GM19438 (cell line): Measurements from ENCODE around the gene MPEG1.
A peak's percentile ranks its signal among the peaks of the same experiment; 100 is the strongest.

ENCODE experiments used
- ATAC-seq: cut with Tn5 transposase; IDR thresholded peaks from one replicate; pipeline ENCODE4 v1.9.1; 2021; ENCODE audit warnings: low read depth; ENCODE audit not compliant: unreplicated experiment

Gene MPEG1

DNA sequence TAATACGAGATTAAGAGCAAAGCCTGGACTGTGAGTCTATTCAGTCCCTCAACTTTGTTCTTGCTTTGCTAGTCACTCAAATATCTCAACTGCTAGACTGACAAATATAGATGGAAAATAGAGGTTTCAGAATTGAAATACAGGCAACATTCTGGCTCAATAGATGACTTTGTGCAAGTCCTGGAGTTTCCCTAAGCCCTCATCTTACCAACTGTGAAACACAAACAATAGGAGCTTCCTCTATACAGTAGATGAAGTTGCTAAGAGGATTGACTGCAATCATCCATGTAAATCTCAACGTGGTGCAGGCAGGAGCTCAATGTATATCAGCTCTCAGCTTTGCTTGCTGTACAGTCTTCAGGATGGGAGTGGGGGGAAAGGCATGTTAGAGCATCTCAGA is 6.2 kb upstream of the MPEG1 start:
- no peak for ATAC-seq

DNA sequence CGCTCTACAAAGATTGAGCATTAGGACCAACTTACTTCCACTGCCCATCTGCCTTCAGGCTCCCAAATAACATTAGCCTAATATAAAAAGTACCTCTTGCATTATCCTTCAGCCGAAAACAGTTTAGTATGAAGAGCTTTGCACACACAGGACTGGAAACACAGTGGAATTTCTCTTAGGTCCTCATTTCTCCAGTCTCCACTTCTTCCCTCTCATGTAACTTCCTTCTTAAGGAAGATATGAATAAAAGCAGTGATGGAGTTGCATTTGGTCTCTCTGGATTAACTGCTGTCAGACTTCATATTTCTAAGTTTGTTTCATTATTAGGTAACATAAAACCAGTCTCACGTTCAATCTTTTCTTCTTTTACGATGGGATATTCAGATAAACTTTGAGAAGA is 5.6 kb upstream of the MPEG1 start:
- no peak for ATAC-seq

DNA sequence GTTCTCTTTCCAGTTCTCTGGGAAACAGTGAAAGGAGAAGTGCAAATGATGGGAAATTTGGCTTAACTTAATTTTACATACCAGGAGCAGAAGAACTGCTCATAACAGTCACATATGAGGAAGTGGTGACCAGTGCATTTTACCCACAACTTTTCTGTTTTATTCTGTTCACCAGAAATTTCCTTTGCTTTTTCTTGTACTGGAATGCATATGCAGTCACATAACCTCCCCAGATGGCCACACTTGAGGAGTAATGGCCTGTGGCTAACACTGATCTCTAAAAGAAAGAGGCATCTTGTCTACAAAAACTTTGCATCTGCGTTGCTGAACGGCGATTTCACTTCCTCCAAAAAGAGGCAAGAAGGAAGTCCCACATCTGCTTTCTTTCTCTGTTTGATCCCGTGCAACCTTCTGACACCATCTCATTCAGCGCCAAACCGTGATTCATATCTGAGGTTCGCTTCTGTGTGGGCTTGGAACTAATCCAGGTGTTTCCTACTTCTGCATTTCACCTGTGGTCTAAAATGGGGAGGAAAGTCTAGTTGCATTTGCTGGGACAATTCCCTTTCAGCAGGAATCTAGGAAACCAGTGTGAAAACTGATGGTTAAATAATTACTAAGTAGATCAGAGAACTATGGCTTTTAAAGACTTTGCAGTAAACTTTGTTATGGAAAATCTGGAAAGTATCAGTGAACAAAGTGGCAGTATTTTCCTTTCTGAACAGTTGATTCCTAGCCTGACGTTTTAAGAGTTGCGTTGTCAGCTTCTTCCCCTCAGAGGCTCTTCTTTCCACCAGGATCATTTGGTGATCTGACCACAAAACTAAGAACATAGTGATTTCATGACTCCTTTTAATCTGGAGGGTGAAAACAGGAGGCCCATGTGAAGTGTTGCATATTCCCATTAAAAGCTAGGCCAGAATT is 4.2 kb upstream of the MPEG1 start:
- ATAC-seq = peak; percentile 88

DNA sequence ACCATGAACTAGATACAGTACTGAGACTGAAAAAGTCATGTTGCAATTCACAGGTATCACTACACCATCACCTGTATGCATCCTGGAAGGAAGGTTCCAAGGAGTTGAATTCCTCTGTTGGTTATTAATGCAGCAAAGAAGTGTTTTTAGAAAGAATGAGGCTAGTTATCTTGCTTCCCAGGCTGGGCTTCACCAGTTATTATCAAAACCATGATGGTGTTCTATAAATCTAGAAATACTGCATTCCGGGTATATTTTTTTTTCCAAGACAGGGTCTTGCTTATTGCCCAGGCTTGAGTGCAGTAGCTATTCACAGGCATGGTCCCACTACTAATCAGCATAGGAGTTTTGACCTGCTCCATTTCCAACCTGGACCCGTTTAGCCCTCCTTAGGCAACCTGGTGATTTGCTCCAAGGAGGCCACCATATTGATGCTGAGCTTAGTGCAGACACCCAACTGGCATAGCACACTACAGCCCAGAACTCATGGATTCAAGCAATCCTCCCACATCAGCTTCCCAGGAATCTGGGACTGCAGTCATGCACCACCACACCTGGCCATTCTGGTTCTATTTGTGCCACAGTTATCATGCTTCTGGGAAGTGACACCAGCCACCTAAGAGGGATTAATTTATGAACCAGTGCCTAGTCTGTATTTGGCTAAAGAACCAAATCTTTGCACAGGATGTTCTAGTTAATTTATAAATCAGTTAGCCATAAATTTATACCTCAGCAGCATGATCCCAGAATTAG is 1.6 kb upstream of the MPEG1 start:
- no peak for ATAC-seq

DNA sequence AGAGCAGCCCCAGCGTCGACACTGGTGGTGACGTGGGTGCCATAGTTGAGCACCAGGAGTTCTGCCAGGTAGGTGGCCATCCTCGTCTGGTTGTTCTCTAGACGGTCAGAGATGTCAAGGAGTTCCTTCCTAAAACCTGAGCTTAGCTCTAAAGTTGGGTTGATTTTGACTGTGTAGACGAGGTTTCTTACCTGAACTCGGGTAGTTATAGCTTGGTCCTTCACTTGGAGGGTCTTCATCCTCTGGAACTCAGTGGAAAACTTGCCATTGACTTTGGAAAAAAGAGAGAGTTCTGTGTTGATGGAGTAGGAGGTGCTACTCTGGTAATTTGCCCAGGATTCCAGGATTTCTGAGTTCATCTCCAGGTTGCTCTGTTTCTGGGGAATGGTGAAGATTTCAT is 505 bp downstream of the MPEG1 start:
- no peak for ATAC-seq

DNA sequence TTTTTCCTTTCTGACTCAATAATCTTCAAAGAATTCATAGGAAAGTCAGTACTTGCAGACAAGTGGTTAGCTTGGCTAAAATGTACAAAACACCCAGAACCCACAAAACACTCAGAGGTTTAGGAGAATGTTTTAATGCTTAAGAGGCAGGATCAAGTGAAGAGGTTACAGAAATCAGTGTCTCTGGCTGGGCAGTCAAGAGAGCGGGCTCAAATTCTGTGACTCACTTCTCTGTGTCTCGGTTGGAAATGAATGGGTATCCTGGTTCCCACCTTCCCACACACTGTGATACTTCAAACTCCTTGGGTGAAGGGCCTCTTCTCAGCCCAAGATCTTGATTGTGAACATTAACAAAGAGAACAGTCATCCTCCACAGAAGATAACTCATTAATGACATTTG is 3.8 kb downstream of the MPEG1 start:
- ATAC-seq = no peak

DNA sequence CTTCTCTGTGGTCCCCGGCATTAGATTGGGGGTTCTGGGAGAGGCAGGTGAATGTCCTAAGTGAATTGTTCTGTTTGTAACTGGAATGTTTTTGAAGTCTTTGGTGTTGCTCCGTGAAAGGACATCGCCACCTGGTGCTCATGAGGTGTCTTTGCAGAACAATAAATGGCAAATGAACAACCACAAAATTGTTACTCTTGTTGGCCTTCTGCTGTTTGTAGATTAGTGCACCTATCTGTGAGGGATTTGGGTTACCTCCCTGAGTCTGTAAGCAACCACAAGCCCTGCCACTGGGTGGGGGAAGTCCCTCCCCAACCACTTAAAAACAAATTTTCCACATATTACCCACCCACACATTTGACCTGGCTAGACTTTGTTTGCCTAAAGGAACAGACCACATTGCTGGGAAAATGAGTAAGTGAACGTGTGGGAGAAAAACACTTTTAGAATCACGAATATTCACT is 4.7 kb downstream of the MPEG1 start:
- ATAC-seq = peak; percentile 65

DNA sequence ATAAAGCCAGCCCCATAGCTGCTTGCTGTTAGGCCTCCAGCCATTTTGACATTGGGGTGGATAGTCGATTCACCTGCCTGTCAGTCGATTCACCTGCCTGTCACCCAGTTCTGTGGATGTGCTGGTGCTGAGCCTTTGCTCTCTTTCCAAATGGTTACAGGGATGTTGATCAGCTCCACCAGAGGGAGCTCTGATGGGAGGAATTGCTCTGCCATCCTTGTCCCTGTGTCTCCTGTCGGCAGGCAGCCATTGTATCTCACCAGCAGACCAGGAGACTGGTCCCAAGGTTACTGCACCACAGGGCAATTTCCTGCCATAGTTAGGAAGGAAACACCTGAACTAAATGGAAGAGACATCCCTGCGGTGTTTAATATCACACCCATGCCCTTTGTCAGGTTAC is 6.1 kb downstream of the MPEG1 start:
- ATAC-seq = no peak

DNA sequence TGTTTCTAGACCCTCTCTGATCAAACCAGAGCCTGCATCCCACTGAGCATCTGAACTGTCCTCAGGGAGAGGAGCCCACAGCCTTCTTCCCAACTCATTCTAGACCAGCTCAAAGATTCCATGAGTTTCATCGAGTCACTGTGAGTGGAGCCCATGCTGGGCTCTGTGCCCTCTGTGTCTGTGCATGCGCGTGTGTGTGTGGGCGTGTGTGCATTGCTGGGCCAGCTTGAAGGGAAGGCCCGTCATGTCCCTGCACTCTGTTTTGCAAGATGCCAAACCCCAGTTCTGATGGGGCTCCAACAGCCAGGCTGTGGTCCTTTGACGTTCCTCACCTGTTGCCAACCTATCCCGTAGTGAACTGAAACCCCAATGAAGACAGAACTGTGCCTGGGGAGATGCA is 7.1 kb downstream of the MPEG1 start:
- no peak for ATAC-seq

DNA sequence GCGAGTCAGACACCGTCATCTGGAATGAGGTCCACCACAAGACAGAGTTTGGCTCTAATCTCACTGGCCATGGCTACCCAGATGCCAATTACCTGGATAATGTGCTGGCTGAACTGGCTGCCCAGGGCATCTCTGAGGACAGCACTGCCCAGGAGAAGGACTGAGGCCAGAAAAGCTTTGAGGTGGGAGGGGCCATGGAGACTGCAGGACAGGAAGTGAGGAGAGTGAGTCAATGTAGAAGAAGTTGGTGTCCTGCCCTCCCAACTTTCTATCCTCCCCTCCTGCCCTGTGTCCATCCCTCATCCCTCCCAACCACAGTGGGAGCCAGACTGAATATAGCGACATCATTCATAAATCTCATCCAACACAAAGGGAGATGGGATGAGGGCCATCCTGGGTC is 8.0 kb downstream of the MPEG1 start:
- no peak for ATAC-seq

DNA sequence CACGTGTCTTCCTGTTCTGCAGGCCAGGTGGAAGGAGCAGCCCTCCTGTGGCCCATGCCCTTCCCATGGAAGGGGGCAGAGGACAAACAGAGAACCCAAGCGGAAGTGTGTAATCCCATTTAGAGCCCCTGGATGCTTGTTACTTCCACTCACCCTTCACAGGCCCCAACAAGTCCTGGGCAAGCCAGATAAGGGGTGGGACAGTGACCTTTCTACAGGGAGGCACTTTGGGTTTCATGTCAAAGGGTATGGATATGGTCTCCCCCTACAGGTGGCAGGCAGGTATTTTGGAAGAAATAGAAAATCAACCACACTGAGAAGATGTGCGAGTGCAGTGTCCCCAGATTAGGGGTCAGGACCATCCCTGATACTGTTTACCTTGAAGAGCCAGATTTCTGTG is 11.4 kb downstream of the MPEG1 start:
- ATAC-seq = no peak

DNA sequence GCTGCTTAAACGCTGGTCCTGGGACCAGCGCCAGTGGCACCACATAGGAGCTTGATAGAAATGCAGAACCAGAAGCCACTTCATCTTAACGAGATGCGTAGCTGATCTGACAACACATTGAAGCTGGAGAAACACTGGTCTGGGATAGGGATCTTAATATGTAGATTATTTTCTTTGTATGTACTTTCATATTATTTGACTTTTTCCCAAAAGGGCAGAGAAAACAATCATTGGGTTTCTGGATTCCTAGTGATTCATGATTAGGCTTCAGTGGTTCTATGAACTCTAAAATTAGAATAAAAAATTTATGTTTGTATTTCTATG is 12.3 kb downstream of the MPEG1 start:
- ATAC-seq = no peak

DNA sequence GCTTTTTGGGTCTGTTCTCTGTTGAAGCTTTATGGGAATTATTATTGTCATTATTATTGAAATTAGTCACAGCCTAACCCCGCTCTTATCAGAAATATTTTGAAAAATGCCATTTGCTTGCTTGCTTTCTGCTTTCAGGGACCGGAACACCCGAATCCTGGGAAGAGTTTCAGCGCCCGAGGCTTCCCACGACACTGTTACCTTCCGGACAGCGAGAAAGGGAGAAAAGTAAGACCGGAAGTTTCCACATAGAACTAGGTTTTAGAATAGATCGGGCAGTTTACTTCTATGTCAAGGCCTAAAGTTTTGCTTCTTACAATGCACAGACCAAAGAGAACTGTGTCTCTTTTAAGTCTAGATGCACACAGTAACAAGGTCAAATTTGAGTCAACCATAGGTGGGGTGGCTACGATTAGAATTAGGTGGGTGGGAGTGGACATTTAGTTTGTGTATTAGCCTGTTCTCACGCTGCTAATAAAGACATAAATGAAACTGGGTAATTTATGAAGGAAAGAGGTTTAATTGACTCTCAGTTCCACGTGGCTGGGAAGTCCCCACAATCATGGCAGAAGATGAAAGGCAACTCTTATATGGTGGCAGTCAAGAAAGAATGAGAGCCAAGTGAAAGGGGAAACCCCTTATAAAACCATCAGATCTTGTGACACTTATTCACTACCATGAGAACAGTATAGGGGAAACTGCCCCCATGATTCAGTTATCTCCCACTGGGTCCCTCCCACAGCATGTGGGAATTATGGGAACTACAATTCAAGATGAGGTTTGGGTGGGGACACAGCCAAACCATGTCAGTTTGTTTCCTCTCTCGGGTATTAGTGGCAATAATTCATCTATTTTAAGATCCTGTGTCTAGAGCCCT is 12.9 kb downstream of the MPEG1 start:
- no peak for ATAC-seq

DNA sequence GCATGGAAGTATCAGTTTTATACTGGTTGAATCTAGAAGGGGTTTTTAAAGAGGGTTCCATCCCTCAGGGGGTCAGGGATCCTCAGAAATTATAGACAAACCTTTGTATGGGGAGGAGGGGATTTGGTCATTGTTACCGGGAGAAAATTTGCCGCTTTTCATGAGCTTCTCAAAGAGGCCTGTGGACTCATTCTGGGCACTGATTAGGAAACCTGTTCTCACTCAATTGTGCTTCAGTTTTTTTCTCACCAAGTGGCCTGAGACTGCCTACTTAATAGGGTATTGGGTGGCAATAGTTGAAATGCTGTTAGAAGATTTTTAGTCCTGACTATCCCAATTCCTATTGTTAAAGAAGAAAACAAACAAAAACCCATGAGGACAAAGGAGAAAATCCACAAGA is 14.0 kb downstream of the MPEG1 start:
- ATAC-seq = no peak

DNA sequence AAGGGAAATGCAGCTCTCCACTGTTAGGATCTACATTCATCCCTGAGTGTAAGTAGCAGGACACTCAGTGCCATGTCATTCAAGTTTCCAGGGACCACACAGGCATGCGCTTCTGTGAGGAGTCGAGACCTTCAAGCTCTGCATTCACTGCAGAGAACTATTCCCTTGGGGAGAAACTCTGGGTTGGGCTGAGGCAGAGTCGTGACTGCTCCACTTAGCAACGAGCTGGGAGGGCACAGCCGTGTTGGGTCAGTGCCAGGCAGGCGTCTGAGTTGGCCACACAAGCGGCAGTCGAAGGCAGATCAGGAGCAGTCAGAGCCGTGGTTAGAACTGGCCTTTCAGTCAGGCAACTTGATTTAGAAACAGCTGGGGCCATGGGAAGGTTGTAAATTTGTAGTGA is 14.7 kb downstream of the MPEG1 start:
- ATAC-seq = no peak

DNA sequence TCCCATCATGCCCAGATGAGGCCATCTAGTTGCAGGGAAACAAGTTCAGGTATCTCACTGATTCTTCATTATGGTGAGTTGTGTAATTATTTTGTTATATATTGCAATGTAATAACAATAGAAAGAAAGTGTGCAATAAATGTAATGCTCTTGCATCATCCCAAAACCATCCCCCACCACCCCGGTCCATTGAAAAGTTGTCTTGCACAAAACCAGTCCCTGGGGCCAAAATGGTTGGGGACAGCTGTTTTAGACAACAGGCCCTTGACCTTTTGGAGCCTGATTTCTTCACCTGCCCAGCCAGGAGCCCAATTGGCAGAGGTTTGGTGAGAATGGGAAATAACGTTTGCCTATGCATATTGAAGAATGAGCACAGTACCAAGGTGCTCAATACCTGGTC is 15.9 kb downstream of the MPEG1 start:
- no peak for ATAC-seq

DNA sequence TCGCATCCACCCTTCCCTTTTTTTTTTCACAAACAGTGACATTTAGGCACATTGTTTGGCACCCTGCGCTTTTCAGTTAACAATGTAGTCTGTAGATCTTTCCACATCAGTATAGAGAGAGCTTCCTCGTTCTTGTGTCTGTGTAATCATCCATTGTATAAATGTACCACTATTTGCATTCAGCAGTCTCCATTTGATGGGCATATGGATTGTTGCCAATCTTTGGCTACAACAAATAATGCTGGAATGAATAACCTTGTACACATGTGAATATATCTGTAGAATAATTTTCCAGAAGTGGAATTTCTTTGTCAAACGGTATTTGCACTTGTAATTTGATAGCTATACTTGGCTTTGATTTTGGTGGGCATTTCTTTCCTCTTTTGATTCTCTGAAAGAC is 17.1 kb downstream of the MPEG1 start:
- no peak for ATAC-seq

DNA sequence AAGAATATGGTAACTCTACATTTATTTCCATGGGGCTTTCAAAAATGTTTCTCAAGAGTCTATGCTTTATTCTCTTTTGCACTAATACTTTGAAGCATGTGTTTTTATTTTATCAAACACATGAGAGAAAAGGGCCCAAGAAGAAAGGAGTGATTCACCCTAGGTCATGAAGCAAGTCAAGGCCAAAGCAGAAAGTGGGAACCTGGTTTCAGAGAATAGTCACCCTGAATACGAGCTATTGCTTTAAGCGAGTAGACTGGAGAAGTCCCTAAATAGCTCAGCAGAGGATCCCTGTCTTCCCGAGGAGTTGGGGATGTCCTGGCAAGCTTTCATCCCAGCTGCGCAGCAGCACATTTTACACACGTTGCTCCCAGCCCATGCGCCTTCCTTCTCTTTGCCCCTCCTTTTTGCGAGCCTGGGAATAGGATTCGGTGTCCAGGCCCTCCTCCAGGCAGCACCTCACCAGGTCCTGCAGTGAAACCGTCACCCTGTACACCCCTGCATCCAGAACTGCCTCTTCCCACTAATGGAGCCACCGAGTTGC is 19.1 kb downstream of the MPEG1 start:
- ATAC-seq = no peak

DNA sequence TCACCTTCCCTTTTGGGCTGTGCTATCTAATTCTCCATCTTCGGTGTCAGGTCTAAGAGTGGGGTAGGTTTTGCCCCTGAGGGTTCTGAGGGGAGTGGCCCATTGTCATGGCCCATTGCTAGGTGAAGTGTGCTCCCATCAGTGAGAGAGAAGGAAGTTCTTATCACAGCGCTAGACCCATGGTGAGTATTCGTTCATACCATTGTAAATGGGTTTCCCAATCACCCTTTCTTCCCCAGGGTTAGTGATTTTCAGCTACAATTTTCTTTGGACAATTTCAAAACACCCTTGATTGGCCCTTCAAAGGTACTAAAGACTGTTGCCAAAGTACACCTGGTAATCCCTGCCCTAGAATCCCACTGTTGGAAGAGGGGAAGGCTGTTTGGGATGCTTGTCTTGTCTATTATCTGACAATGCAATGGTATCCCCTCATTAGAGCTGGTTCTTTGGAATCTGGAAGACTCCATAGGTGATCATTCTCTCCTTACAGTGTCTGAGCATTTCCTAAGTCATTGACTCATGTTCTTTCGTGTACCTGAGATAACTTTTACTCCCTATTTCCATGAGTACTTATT is 20.2 kb downstream of the MPEG1 start:
- no peak for ATAC-seq

DNA sequence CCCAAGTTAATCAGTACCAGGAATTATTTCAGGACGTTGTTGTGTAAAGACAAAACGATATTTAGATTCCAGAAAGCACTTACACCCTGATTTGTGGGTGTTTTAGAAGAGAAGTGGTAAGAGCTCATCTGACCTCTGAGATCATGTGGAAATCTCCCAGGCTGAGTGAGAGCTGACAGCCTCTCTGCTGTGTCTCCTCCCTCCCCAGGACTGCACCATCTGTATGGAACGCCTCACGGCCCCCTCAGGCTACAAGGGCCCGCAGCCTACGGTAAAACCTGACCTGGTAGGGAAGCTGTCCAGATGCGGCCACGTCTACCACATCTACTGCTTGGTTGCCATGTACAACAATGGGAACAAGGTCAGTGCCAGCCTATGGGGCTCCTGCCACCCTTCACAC is 20.8 kb downstream of the MPEG1 start:
- ATAC-seq = no peak
